ENCODE data around the gene JDP2. TPM values are rescaled to one million over a fixed set of nuclear protein-coding genes. Genes with fewer than 3 reads are reported as not detected.
"Not testable (repeated sequence)": the region's sequence is repeated elsewhere in the genome, so short reads cannot be mapped to it uniquely, and the experiment has no call there.

JDP2 gene
- 10.1 and 12.5 TPM in 2 replicates for total RNA-seq

- no peak for DNase-seq (ENCODE audit: low read depth, low spot score)
These were observed at the start of gene JDP2 for GRCh38 chr14:75427482-75428229. Gene JDP2, plus strand, starts transcription at chr14:75428022. Its CDS starts 9,899 bp downstream, at chr14:75437921.

- no peak for DNase-seq (ENCODE audit: low read depth, low spot score)
These were observed 48.4 kb upstream of the JDP2 start for GRCh38 chr14:75379246-75379929.

- DNase-seq (ENCODE audit: low read depth, low spot score): no peak
These were observed 47.9 kb upstream of the JDP2 start for GRCh38 chr14:75379930-75380270.

- no peak for DNase-seq (ENCODE audit: low read depth, low spot score)
These were observed 47.2 kb upstream of the JDP2 start for GRCh38 chr14:75380656-75381055.

- no peak for DNase-seq (ENCODE audit: low read depth, low spot score)
These were observed 46.2 kb upstream of the JDP2 start for GRCh38 chr14:75381642-75382041.

- DNase-seq (ENCODE audit: low read depth, low spot score): not testable (repeated sequence)
These were observed 44.6 kb upstream of the JDP2 start for GRCh38 chr14:75383219-75383618.

GRCh38 chr14:75383721-75384120 lies 44.1 kb upstream of the JDP2 start:
- DNase-seq (ENCODE audit: low read depth, low spot score): no peak

- DNase-seq (ENCODE audit: low read depth, low spot score): no peak
These were observed 38.1 kb upstream of the JDP2 start for GRCh38 chr14:75389679-75390078.

- DNase-seq (ENCODE audit: low read depth, low spot score): no peak
These were observed 37.6 kb upstream of the JDP2 start for GRCh38 chr14:75390183-75390582.

GRCh38 chr14:75391953-75392352 lies 35.9 kb upstream of the JDP2 start:
- DNase-seq (ENCODE audit: low read depth, low spot score): no peak

- no peak for DNase-seq (ENCODE audit: low read depth, low spot score)
These were observed 34.9 kb upstream of the JDP2 start for GRCh38 chr14:75392686-75393641.

- DNase-seq (ENCODE audit: low read depth, low spot score): no peak
These were observed 34.0 kb upstream of the JDP2 start for GRCh38 chr14:75393794-75394193.

GRCh38 chr14:75395862-75396261 lies 32.0 kb upstream of the JDP2 start:
- DNase-seq (ENCODE audit: low read depth, low spot score): no peak

GRCh38 chr14:75399321-75399720 lies 28.5 kb upstream of the JDP2 start:
- DNase-seq (ENCODE audit: low read depth, low spot score): no peak

GRCh38 chr14:75399843-75400775 lies 27.7 kb upstream of the JDP2 start:
- DNase-seq (ENCODE audit: low read depth, low spot score): peak; percentile 13

- no peak for DNase-seq (ENCODE audit: low read depth, low spot score)
These were observed 26.5 kb upstream of the JDP2 start for GRCh38 chr14:75401361-75401760.

- no peak for DNase-seq (ENCODE audit: low read depth, low spot score)
These were observed 24.9 kb upstream of the JDP2 start for GRCh38 chr14:75402867-75403413.

GRCh38 chr14:75404847-75405246 lies 23.0 kb upstream of the JDP2 start:
- no peak for DNase-seq (ENCODE audit: low read depth, low spot score)

- DNase-seq (ENCODE audit: low read depth, low spot score): no peak
These were observed 21.7 kb upstream of the JDP2 start for GRCh38 chr14:75406102-75406501.

GRCh38 chr14:75406856-75407255 lies 21.0 kb upstream of the JDP2 start:
- no peak for DNase-seq (ENCODE audit: low read depth, low spot score)
